ENCODE data around the gene PIANP.

The PIANP gene

DNA sequence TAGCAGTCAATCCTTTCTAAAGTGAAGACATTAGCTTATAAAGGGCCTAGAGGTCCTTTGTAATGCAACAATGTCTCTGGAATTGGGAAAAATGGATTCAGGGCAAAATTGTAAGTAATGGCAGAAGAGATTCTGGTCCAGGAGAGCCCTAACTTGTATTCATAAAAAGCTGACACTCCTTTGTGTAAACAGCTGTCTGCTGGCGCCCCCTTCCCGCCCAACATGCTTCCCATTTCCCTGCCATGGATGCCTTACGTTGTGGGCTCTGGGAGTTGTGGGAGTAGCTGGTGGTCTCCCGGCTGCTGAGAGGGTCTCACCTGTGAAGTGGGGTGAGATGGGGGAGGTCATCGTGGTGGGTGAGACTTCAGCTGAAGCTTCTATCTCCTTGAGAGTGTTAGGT is 55.7 kb downstream of the PIANP start:
- TF ChIP-seq, protein P1, sequence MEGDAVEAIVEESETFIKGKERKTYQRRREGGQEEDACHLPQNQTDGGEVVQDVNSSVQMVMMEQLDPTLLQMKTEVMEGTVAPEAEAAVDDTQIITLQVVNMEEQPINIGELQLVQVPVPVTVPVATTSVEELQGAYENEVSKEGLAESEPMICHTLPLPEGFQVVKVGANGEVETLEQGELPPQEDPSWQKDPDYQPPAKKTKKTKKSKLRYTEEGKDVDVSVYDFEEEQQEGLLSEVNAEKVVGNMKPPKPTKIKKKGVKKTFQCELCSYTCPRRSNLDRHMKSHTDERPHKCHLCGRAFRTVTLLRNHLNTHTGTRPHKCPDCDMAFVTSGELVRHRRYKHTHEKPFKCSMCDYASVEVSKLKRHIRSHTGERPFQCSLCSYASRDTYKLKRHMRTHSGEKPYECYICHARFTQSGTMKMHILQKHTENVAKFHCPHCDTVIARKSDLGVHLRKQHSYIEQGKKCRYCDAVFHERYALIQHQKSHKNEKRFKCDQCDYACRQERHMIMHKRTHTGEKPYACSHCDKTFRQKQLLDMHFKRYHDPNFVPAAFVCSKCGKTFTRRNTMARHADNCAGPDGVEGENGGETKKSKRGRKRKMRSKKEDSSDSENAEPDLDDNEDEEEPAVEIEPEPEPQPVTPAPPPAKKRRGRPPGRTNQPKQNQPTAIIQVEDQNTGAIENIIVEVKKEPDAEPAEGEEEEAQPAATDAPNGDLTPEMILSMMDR (IDR thresholded peaks at IDR 0.05; ENCODE audit: control insufficient read depth, insufficient read depth, low read depth, low read length, missing control alignments) = peak; percentile 8
- no peak overlapping the region for H3K4me3 ChIP-seq (ENCODE audit: control insufficient read depth, low read depth, low read length)
- DNase-seq (ENCODE audit: low read depth) = no peak

DNA sequence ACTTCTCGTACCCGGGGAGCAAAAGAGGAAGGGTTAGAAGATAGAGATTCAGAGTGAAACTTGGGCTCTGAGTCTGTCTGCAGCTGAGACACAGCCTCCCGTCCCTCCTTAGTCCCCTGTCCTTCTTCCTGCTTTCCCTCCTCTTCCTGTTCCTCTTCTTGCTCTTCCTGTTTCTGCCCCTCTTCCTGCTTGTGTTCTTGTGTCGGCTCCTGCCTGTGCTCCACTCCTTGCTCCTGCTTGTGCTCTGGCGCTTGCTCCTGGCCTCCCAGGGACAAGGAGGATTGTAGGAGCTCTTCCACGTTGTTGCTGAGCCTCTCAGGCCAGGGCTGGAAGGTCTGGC is 56.4 kb downstream of the PIANP start:
- TF ChIP-seq, protein P1 (IDR thresholded peaks at IDR 0.05; ENCODE audit: control insufficient read depth, insufficient read depth, low read depth, low read length, missing control alignments) = no peak
- DNase-seq (ENCODE audit: low read depth) = no peak
- no peak overlapping the region for H3K4me3 ChIP-seq (ENCODE audit: control insufficient read depth, low read depth, low read length)
